Activated B cell treated with CpG ODN at 0.5 μM for 24 hours (primary cell): ENCODE measurements around the gene NHEJ1. TPM values are rescaled to one million over a fixed set of nuclear protein-coding genes. Genes with fewer than 3 reads are reported as not detected.

ENCODE experiments used
- ATAC-seq: fragments of 200-7000 bp; cut with Tn5 transposase; one replicate; pipeline ENCODE4 v1.10.0; 2021; ENCODE audit warnings: low read depth, mild to moderate bottlenecking, moderate library complexity
- CTCF ChIA-PET: fragments of 350-600 bp; sonication (Branson Sonifier 250); formaldehyde crosslinking; loops from one replicate; lab custom pipeline; 2021; ENCODE audit warnings: antibody characterized with exemption; lab: Charles Lee
- POLR2A ChIA-PET: fragments of 350-600 bp; sonication (Branson Sonifier 250); formaldehyde crosslinking; loops from one replicate; lab custom pipeline; 2021; ENCODE audit warnings: antibody characterized with exemption; lab: Charles Lee
- DNase-seq: peaks from one replicate; pipeline ENCODE4 v3.0.0; 2022
- H3K27ac Mint-ChIP-seq: one replicate; pipeline ENCODE4 v1.8.0; 2020; ENCODE audit warnings: mixed read lengths
- H3K27me3 Mint-ChIP-seq: one replicate; pipeline ENCODE4 v1.8.0; 2021; ENCODE audit warnings: mixed read lengths
- H3K36me3 Mint-ChIP-seq: one replicate; pipeline ENCODE4 v1.8.0; 2021; ENCODE audit warnings: low read depth, mixed read lengths
- H3K4me1 Mint-ChIP-seq: one replicate; pipeline ENCODE4 v1.8.0; 2021; ENCODE audit warnings: mixed read lengths
- H3K4me3 Mint-ChIP-seq: one replicate; pipeline ENCODE4 v1.8.0; 2020; ENCODE audit warnings: mild to moderate bottlenecking, mixed read lengths
- H3K9me3 Mint-ChIP-seq: one replicate; pipeline ENCODE4 v1.8.0; 2020; ENCODE audit warnings: mixed read lengths
- CTCF ChIP-seq: fragments of 200-600 bp; IDR thresholded peaks from one replicate; pipeline ENCODE4 v1.8.0; 2022; ENCODE audit warnings: antibody characterized with exemption, mild to moderate bottlenecking
- intact Hi-C: fragments of 100-400 bp; cut with micrococcal nuclease; formaldehyde crosslinking; loops from one replicate; pipeline ENCODE4 v1.15.1; 2024
- total RNA-seq: library from RNA; stranded (reverse); gene quantifications from 2 replicates; pipeline ENCODE4 v1.2.3, GENCODE V29; 2022

NHEJ1 gene
- total RNA-seq, 1 donor from 2014 or later: 19.1 TPM

- Mint-ChIP-seq H3K36me3 (peaks cover 17% of the 10 kb centered on the region), H3K9me3 (no peaks in the 10 kb centered on the region), H3K27me3 (no peaks in the 10 kb centered on the region), H3K27ac (no peak overlapping the region), H3K4me1 (no peaks in the 10 kb centered on the region), H3K4me3 (no peak overlapping the region)
- ChIA-PET POLR2A (no interaction called here), CTCF (interaction anchor here (0.8 kb wide), 1 partner anchor 233 kb away, joined by 3 read pairs; no protein-coding TSS in a partner anchor)
- ATAC-seq (no peak), DNase-seq (no peak)
- intact Hi-C loops: no loop called here
- TF ChIP-seq CTCF: no peak
Observed at GRCh38 chr2:219112062-219112406, 48.6 kb downstream of the NHEJ1 start.

- intact Hi-C loops: no loop called here
- H3K4me1 Mint-ChIP-seq: no peaks in the 10 kb centered on the region
- H3K27ac Mint-ChIP-seq: no peak overlapping the region
- no peak for DNase-seq
- no peak for ATAC-seq
- H3K9me3 Mint-ChIP-seq: no peaks in the 10 kb centered on the region
- no peak for TF ChIP-seq CTCF
- no peaks in the 10 kb centered on the region for H3K27me3 Mint-ChIP-seq
- H3K4me3 Mint-ChIP-seq: no peak overlapping the region
- POLR2A ChIA-PET: no interaction called here
- peaks cover 18% of the 10 kb centered on the region for H3K36me3 Mint-ChIP-seq
- CTCF ChIA-PET: interaction anchor here (0.8 kb wide), 1 partner anchor 233 kb away, joined by 3 read pairs; no protein-coding TSS in a partner anchor
Observed at GRCh38 chr2:219111375-219112061, 49.1 kb downstream of the NHEJ1 start.

DNA sequence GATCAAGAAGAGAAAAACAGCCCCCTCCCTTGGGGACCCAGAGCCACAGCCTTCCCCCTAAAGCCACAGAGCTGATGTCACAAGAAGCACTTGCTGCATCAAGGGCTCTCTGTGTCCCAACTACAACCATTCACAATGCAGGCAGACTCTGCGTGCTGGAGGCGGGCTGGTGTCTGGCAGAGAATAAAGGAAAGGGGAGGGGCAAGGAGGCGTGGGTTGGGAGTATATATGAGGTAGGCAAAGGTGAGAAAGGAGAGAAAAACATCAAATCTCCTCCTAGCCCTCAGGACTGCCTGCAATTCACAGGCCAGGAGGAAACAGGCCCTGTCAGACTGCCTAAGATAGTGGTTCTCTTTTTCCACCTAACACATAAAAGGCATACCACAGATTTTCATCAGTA, 51.1 kb downstream of the NHEJ1 start:
- no peaks in the 10 kb centered on the region for H3K27me3 Mint-ChIP-seq
- no peaks in the 10 kb centered on the region for H3K4me1 Mint-ChIP-seq
- peaks cover 17% of the 10 kb centered on the region for H3K36me3 Mint-ChIP-seq
- DNase-seq (no peak), ATAC-seq (no peak)
- POLR2A ChIA-PET: no interaction called here
- H3K4me3 Mint-ChIP-seq: no peak overlapping the region
- no peak overlapping the region for H3K27ac Mint-ChIP-seq
- TF ChIP-seq CTCF: no peak
- no peaks in the 10 kb centered on the region for H3K9me3 Mint-ChIP-seq
- intact Hi-C loops: no loop called here
- CTCF ChIA-PET: interaction anchor here (1.8 kb wide), 1 partner anchor 10 kb away, joined by 6 read pairs; no protein-coding TSS in a partner anchor

- CTCF ChIA-PET: interaction anchor here (1.7 kb wide), 1 partner anchor 10 kb away, joined by 4 read pairs; no protein-coding TSS in a partner anchor
- intact Hi-C loops: no loop called here
- POLR2A ChIA-PET: no interaction called here
- no peak for ATAC-seq
- no peaks in the 10 kb centered on the region for H3K9me3 Mint-ChIP-seq
- no peak for DNase-seq
- H3K36me3 Mint-ChIP-seq: peaks cover 23% of the 10 kb centered on the region
- no peak for TF ChIP-seq CTCF
- H3K4me3 Mint-ChIP-seq: no peak overlapping the region
- no peak overlapping the region for H3K27ac Mint-ChIP-seq
- H3K27me3 Mint-ChIP-seq: no peaks in the 10 kb centered on the region
- peaks cover 2% of the 10 kb centered on the region for H3K4me1 Mint-ChIP-seq
Observed at GRCh38 chr2:219107758-219108157, 52.9 kb downstream of the NHEJ1 start.

DNA sequence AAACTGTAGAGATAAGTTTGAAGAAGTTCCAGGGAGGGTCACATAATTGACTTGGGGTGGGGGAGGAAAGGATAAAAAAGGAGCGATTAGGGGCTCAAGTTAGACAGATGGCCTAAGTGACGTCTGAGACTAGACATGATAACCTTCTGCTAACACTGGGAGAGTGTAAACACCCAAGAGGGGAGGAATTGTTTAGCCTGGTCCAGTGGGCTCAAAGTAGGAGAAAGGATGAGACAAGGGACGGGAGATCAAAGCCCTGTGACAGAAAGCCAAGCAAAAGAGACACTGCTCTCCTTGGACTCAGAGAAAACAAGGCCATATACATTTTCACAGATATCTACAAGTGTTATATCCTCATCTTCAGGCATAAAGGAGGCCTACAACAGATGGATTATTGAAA, 54.4 kb downstream of the NHEJ1 start:
- ChIA-PET POLR2A (no interaction called here), CTCF (interaction anchor here (1.1 kb wide), 1 partner anchor 34 kb away, joined by 3 read pairs; no protein-coding TSS in a partner anchor)
- H3K36me3 Mint-ChIP-seq: peaks cover 28% of the 10 kb centered on the region
- peaks cover 2% of the 10 kb centered on the region for H3K4me1 Mint-ChIP-seq
- no peak for DNase-seq
- no peak overlapping the region for H3K27ac Mint-ChIP-seq
- no peaks in the 10 kb centered on the region for H3K9me3 Mint-ChIP-seq
- H3K27me3 Mint-ChIP-seq: no peaks in the 10 kb centered on the region
- intact Hi-C loops: no loop called here
- no peak for TF ChIP-seq CTCF
- no peak overlapping the region for H3K4me3 Mint-ChIP-seq
- no peak for ATAC-seq
